Measurements from ENCODE around the gene CYREN.

CYREN gene

DNA sequence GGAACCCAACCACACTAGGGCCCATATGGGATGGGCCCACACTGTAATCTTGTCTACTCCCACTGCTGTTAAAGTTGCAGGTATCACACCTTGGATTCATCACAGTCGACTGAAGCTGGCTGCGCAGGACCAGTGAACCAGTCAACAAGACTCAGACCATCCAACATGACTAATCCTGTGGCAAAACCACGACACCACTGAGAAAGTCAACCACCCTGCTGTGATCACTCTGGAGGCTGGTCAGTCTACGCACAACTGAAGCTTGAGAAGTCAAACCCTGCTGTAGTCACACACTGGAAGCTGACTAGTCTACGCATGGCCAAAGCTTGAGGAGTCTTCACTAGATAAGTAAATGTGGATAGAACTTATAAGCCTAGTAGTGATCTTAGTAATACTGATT is 9.6 kb upstream of the CYREN start:
- no peak overlapping the region for H3K4me3 ChIP-seq (ENCODE audit: low read depth, low read length)
- H3K36me3 ChIP-seq (ENCODE audit: control insufficient read depth in 1 of 2, insufficient read depth in 2 of 2, low read length in 2 of 2) = peaks cover 14 to 21% of the 10 kb centered on the region in 2 experiments
- H2AFZ ChIP-seq (ENCODE audit: insufficient read depth, low read length, poor library complexity) = no peak overlapping the region
- H3K27me3 ChIP-seq (ENCODE audit: insufficient read depth, low read length) = no peaks in the 10 kb centered on the region
- no CpG with 5 or more reads among the region's 5 CpGs for WGBS (ENCODE audit: extremely low coverage, insufficient coverage, insufficient read length)
- peaks cover 12% of the 10 kb centered on the region for H3K9me3 ChIP-seq (ENCODE audit: insufficient read depth, low read depth, low read length)
- peaks cover 20% of the 10 kb centered on the region for H3K79me1 ChIP-seq (ENCODE audit: low read length)
- peaks cover 3% of the 10 kb centered on the region for H3K79me2 ChIP-seq (ENCODE audit: control insufficient read depth, insufficient read depth, low read length, poor library complexity)
- H3K14ac ChIP-seq (ENCODE audit: low read length) = no peak overlapping the region
- H4K12ac ChIP-seq (ENCODE audit: low read depth, low read length) = no peak overlapping the region
- H3K9ac ChIP-seq (ENCODE audit: low read length) = no peak overlapping the region
- H3K27ac ChIP-seq (ENCODE audit: low read depth, low read length) = no peak overlapping the region
- no peak overlapping the region for H3K23ac ChIP-seq (ENCODE audit: low read length)
- H4K91ac ChIP-seq (ENCODE audit: low read depth, low read length) = no peak overlapping the region
- DNase-seq = no peak
- H2BK12ac ChIP-seq (ENCODE audit: low read length) = no peak overlapping the region
- no peak overlapping the region for H3K4me2 ChIP-seq (ENCODE audit: low read length)
- no peak overlapping the region for H2AK5ac ChIP-seq (ENCODE audit: low read length)
- H2BK5ac ChIP-seq (ENCODE audit: low read depth, low read length, poor library complexity) = no peak overlapping the region
- H3K4me1 ChIP-seq (ENCODE audit: control insufficient read depth in 1 of 2, insufficient read depth in 2 of 2, low read length in 2 of 2) = peaks cover 14 to 23% of the 10 kb centered on the region in 2 experiments
- H4K8ac ChIP-seq (ENCODE audit: low read depth, low read length) = no peak overlapping the region
- no peak overlapping the region for H3K4ac ChIP-seq (ENCODE audit: low read depth, low read length)
- H2BK120ac ChIP-seq (ENCODE audit: insufficient read depth, low read length, poor library complexity) = no peak overlapping the region
- no peak overlapping the region for H3K18ac ChIP-seq (ENCODE audit: low read length)

DNA sequence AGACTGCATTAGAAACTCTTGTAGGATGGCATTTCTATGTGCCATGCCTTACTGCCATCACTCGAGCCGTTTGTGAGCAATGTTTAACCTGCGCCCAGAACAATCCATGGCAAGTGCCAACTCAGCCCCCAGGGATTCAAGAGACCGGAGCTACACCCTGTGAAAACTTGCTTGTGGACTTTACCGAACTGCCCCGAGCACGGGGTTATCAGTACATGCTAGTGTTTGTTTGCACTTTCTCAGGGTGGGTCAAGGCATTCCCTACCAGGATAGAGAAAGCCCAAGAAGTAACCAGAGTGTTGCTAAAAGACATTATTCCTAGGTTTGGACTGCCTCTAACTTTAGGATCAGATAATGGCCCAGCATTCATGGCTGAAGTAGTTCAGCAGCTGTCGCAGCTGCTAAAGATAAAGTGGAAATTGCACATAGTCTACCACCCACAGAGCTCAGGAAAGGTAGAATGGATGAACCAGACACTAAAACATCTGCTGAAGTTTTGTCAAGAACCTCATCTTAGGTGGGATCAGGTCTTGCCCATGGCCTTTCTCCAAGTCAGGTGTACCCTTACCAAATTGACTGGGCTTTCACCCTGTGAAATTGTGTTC is 8.9 kb upstream of the CYREN start:
- Histone ChIP-seq H3K79me2 (ENCODE audit: control insufficient read depth, insufficient read depth, low read length, poor library complexity) (peaks cover 3% of the 10 kb centered on the region), H4K91ac (ENCODE audit: low read depth, low read length) (no peak overlapping the region), H4K12ac (ENCODE audit: low read depth, low read length) (no peak overlapping the region), H3K14ac (ENCODE audit: low read length) (no peak overlapping the region), H3K27ac (ENCODE audit: low read depth, low read length) (peak overlapping the region; percentile 15), H4K8ac (ENCODE audit: low read depth, low read length) (no peak overlapping the region), H2AK5ac (ENCODE audit: low read length) (peak overlapping the region; percentile 22), H3K9me3 (ENCODE audit: insufficient read depth, low read depth, low read length) (peaks cover 12% of the 10 kb centered on the region), H3K4me3 (ENCODE audit: low read depth, low read length) (no peak overlapping the region), H3K27me3 (ENCODE audit: insufficient read depth, low read length) (no peaks in the 10 kb centered on the region), H2AFZ (ENCODE audit: insufficient read depth, low read length, poor library complexity) (no peak overlapping the region), H3K18ac (ENCODE audit: low read length) (no peak overlapping the region), H3K9ac (ENCODE audit: low read length) (no peak overlapping the region), H3K36me3 (ENCODE audit: control insufficient read depth in 1 of 2, insufficient read depth in 2 of 2, low read length in 2 of 2) (peaks cover 12 to 17% of the 10 kb centered on the region in 2 experiments), H3K23ac (ENCODE audit: low read length) (no peak overlapping the region), H3K4ac (ENCODE audit: low read depth, low read length) (no peak overlapping the region), H3K4me1 (ENCODE audit: control insufficient read depth in 1 of 2, insufficient read depth in 2 of 2, low read length in 2 of 2) (peaks cover 14 to 23% of the 10 kb centered on the region in 2 experiments), H2BK12ac (ENCODE audit: low read length) (peak overlapping the region; percentile 42), H2BK5ac (ENCODE audit: low read depth, low read length, poor library complexity) (no peak overlapping the region), H2BK120ac (ENCODE audit: insufficient read depth, low read length, poor library complexity) (peak overlapping the region; percentile 16), H3K4me2 (ENCODE audit: low read length) (no peak overlapping the region), H3K79me1 (ENCODE audit: low read length) (peaks cover 22% of the 10 kb centered on the region)
- no CpG with 5 or more reads among the region's 8 CpGs for WGBS (ENCODE audit: extremely low coverage, insufficient coverage, insufficient read length)
- DNase-seq = peak; percentile 84 to 88

DNA sequence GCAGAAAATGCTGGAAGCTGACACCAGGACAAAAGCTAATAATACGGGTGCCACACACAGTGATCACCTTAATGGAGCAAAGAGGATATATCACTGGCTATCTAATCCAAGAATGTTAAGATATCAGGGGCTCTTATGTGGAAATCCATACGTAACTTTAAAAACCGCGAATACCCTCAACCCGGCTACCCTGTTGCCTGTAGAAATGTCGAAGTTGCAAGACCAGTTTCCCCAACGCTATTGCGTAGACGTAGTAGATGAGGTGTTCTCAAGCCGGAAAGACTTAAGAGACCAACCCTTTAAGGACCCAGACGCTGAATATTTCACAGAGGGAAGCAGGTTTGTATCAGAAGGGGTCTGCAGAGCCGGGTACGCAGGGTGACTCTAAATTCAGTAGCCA is 7.9 kb upstream of the CYREN start:
- H3K4me2 ChIP-seq (ENCODE audit: low read length) = no peak overlapping the region
- no peaks in the 10 kb centered on the region for H3K27me3 ChIP-seq (ENCODE audit: insufficient read depth, low read length)
- H3K18ac ChIP-seq (ENCODE audit: low read length) = peak overlapping the region; percentile 79
- H2BK5ac ChIP-seq (ENCODE audit: low read depth, low read length, poor library complexity) = peak overlapping the region; percentile 96
- no peak overlapping the region for H2AFZ ChIP-seq (ENCODE audit: insufficient read depth, low read length, poor library complexity)
- H3K36me3 ChIP-seq (ENCODE audit: control insufficient read depth in 1 of 2, insufficient read depth in 2 of 2, low read length in 2 of 2) = peaks cover 10 to 11% of the 10 kb centered on the region in 2 experiments
- H4K91ac ChIP-seq (ENCODE audit: low read depth, low read length) = peak overlapping the region; percentile 98
- H2BK120ac ChIP-seq (ENCODE audit: insufficient read depth, low read length, poor library complexity) = peak overlapping the region; percentile 99
- H4K12ac ChIP-seq (ENCODE audit: low read depth, low read length) = no peak overlapping the region
- peak overlapping the region; percentile 14 for H4K8ac ChIP-seq (ENCODE audit: low read depth, low read length)
- H3K79me2 ChIP-seq (ENCODE audit: control insufficient read depth, insufficient read depth, low read length, poor library complexity) = peaks cover 3% of the 10 kb centered on the region
- no peak overlapping the region for H3K23ac ChIP-seq (ENCODE audit: low read length)
- peaks cover 14 to 23% of the 10 kb centered on the region in 2 experiments for H3K4me1 ChIP-seq (ENCODE audit: control insufficient read depth in 1 of 2, insufficient read depth in 2 of 2, low read length in 2 of 2)
- no peak overlapping the region for H3K9ac ChIP-seq (ENCODE audit: low read length)
- DNase-seq = peak; percentile 98 to 99
- peak overlapping the region; percentile 57 for H3K4ac ChIP-seq (ENCODE audit: low read depth, low read length)
- H3K79me1 ChIP-seq (ENCODE audit: low read length) = peaks cover 22% of the 10 kb centered on the region
- peak overlapping the region; percentile 93 for H2BK12ac ChIP-seq (ENCODE audit: low read length)
- no peak overlapping the region for H2AK5ac ChIP-seq (ENCODE audit: low read length)
- WGBS (ENCODE audit: extremely low coverage, insufficient coverage, insufficient read length) = no CpG with 5 or more reads among the region's 13 CpGs
- H3K27ac ChIP-seq (ENCODE audit: low read depth, low read length) = peak overlapping the region; percentile 94
- peak overlapping the region; percentile 30 for H3K14ac ChIP-seq (ENCODE audit: low read length)
- no peak overlapping the region for H3K4me3 ChIP-seq (ENCODE audit: low read depth, low read length)
- H3K9me3 ChIP-seq (ENCODE audit: insufficient read depth, low read depth, low read length) = peaks cover 12% of the 10 kb centered on the region

DNA sequence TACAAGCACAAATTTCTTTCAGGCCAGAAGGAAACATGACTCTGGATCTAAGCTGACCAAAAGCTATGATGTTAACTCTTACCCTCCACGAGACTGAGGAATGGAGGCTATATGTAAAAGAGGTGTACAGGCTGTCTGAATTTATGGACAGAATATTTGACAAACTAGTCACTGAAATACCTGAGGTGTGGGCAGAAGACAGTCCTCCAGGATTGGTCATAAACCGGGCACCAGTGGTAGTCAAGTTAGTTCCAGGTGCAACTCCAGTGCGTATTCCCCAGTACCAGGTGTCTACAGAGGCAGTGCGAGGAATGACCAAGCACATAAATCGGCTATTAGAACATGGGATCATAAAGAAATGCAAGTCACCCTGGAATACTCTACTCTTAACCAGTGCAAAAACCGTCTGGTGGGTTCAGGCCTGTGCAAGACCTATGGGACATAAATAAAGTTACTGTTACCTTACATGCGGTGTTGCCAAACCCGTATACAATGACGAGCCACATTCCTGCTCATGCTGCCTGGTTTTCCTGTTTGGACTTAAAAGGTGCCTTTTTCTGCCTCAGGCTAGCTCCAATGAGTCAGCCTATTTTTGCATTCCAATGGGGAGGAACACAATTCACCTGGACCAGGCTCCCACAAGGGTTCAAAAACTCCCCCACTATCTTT is 6.7 kb upstream of the CYREN start:
- no peak overlapping the region for H2AFZ ChIP-seq (ENCODE audit: insufficient read depth, low read length, poor library complexity)
- peak overlapping the region; percentile 99 for H2BK120ac ChIP-seq (ENCODE audit: insufficient read depth, low read length, poor library complexity)
- H4K91ac ChIP-seq (ENCODE audit: low read depth, low read length) = peak overlapping the region; percentile 98
- H3K9me3 ChIP-seq (ENCODE audit: insufficient read depth, low read depth, low read length) = peaks cover 7% of the 10 kb centered on the region
- H3K79me1 ChIP-seq (ENCODE audit: low read length) = peaks cover 22% of the 10 kb centered on the region
- H3K79me2 ChIP-seq (ENCODE audit: control insufficient read depth, insufficient read depth, low read length, poor library complexity) = peaks cover 3% of the 10 kb centered on the region
- no peak overlapping the region for H3K4me3 ChIP-seq (ENCODE audit: low read depth, low read length)
- no peaks in the 10 kb centered on the region for H3K27me3 ChIP-seq (ENCODE audit: insufficient read depth, low read length)
- peaks cover 14 to 23% of the 10 kb centered on the region in 2 experiments for H3K4me1 ChIP-seq (ENCODE audit: control insufficient read depth in 1 of 2, insufficient read depth in 2 of 2, low read length in 2 of 2)
- H3K27ac ChIP-seq (ENCODE audit: low read depth, low read length) = peak overlapping the region; percentile 94
- H3K36me3 ChIP-seq (ENCODE audit: control insufficient read depth in 1 of 2, insufficient read depth in 2 of 2, low read length in 2 of 2) = peaks cover 7 to 8% of the 10 kb centered on the region in 2 experiments
- H3K23ac ChIP-seq (ENCODE audit: low read length) = no peak overlapping the region
- H3K9ac ChIP-seq (ENCODE audit: low read length) = no peak overlapping the region
- peak overlapping the region; percentile 28 for H3K4ac ChIP-seq (ENCODE audit: low read depth, low read length)
- peak overlapping the region; percentile 8 for H3K14ac ChIP-seq (ENCODE audit: low read length)
- H2AK5ac ChIP-seq (ENCODE audit: low read length) = peak overlapping the region; percentile 44
- peak; percentile 93 to 97 for DNase-seq
- no CpG with 5 or more reads among the region's 9 CpGs for WGBS (ENCODE audit: extremely low coverage, insufficient coverage, insufficient read length)
- peak overlapping the region; percentile 84 for H4K8ac ChIP-seq (ENCODE audit: low read depth, low read length)
- peak overlapping the region; percentile 27 for H2BK12ac ChIP-seq (ENCODE audit: low read length)
- H2BK5ac ChIP-seq (ENCODE audit: low read depth, low read length, poor library complexity) = peak overlapping the region; percentile 96
- no peak overlapping the region for H4K12ac ChIP-seq (ENCODE audit: low read depth, low read length)
- H3K4me2 ChIP-seq (ENCODE audit: low read length) = peak overlapping the region; percentile 39
- H3K18ac ChIP-seq (ENCODE audit: low read length) = peak overlapping the region; percentile 67

Data from trophoblast cell (in vitro differentiated cells and primary cell).